RKO (cell line): Measurements from ENCODE around the gene TIPRL.
"Not testable (repeated sequence)": the region's sequence is repeated elsewhere in the genome, so short reads cannot be mapped to it uniquely, and the experiment has no call there.

Experiments used
- DNase-seq: peaks from one replicate; pipeline ENCODE4 v3.0.0-alpha.2; 2016; ENCODE audit warnings: low spot score

The TIPRL gene

DNA sequence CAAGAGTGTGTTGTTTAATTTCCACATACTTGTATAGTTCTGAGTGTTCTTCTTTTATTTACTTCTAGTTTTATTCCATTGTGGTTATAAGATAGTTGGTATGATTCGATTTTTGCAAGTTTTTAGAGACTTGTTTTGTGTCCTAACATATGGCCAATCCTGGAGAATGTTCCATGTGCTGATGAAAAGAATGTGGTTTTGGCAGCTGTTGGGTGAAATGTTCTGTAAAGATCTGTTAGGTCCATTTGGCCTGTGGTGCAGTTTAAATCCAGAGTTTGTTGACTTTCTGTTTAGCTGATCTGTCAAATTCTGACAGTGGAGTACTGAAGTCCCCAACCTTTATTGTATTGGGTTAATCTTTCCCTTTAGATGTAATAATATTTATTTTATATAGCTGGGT is 19.5 kb upstream of the TIPRL start:
- DNase-seq: no peak

DNA sequence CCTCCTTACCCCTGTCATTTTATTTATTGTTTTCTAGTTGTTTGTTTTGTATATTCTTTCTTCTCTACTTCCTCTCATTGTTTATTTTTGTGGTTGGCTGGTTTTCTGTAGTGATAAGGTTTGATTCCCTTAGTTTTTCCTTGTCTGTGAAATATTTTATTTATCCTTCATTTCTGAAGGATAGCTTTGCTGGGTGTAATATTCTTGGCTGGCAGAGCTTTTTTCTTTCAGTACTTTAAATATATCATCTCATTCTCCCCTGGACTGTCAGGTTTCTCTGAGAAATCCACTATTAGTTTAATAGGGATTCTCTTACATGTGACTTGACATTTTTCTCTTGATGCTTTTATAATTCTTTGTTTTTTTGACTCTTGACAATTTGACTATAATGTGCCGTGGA is 18.8 kb upstream of the TIPRL start:
- DNase-seq: no peak

DNA sequence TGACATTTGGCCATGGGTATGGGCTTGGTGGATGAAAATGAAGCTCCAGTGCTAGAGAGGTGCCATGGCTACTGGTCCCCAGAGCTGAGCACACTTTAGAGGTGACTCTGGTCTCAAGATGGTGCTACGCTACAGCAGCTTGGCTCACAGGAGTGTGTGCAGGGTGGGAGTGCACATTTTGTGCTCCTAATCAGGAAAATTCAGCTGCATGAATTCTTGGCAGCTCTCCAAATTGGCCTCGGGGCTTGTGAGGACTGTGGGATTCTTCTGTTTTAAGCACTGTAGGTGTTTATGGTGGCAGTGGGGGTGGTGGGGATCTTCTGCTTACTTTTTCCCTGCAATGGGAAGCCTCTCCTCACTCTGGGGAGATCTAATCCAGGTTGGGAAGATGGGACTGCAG is 17.3 kb upstream of the TIPRL start:
- no peak for DNase-seq

DNA sequence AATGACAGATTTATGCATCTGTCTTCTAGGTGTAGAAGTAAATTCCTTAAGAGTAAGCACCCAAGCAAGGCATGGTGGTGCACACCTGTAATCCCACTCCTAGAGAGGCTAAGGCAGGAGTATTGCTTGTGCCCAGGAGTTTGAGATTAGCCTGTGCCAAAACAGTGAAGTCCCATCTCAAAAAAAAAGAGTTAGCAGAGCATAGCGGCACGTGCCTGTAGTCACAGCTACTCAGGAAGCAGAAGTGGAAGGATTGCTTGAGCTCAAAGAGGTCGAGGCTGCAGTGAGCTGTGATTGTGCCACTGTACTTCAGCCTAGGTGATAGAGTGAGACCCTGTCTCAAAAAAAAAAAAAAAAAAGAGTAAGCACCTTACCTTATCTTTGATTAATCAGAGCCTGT is 15.1 kb upstream of the TIPRL start:
- no peak for DNase-seq

DNA sequence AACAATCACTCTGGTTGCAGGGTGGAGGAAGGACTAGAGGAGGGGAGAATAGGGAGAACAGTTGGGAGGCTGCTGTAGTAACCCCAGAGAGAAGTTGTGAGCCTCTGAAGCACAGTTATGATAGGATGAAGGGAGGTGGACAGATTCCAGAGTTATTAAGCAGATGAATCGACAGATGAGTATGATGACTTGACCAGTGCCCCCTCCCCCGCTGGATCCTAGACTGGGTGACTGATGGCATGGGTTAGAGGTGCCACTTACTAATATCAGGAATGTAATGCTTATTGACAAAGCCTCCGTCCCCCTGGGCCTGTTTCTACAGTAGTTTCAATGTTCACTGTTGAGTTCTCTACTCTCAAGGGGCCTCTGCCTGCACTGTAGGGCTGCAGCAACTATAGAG is 14.0 kb upstream of the TIPRL start:
- no peak for DNase-seq

DNA sequence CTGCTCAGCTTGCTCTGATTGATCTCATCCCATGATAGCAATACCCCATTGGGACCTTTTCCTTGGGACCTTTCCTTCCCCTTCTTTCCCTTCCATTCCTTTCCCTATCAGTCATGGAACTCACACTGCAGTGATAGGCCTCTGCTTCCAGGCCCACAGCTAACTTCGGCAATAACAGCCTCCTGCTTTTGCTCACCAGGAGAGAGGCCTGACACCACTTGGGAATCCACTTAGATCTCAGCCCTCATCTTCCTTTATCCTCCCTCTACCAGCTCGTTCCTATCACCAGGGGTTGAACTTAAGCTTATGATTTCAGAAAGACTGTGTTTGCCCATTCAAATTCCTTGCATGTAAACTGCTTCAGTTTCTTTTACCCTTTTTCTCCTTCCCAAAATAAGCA is 11.0 kb upstream of the TIPRL start:
- DNase-seq: no peak

DNA sequence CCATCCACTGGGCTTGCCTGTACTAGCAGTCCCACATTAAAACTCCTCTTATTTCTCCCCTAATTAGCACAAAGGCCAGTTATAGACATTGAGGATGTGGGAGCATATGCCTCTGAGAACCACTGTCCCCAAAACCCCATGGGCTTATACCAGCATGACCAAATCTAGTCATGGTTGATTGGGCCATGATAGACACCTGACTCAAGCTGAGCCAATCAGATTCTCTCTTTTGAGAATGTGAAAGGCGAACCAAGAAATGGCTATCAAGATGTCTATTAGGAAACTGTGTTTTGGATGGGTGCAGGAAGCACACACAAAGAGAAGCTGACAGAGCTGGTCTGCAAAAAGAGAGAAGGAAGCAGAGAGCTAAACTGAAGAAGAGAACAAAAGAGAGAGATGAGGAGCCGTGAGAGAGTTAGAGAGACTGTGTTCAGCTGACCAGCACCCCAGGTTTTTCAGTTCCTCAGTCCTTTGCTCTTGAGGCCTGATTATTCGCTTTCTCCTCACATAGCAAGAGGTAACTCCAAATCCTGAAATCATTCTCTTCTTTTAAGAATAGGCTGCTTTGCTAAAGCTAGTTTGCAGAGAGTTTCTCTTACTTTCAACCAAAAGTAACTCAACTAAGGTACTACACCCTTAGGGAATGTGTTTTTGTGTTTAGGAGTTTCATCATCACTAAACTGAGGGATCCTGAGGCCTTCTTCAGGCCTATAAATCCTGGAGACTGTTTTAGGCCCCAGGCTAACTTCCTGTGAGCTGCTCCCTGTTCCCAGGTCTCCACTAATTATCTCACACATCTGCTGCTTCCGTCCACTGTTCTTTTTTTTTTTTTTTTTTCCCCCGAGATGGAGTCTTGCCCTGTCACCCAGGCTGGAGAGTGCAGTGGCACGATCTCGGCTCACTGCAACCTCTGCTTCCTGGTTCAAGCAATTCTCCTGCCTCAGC is 7.9 kb upstream of the TIPRL start:
- no peak for DNase-seq

DNA sequence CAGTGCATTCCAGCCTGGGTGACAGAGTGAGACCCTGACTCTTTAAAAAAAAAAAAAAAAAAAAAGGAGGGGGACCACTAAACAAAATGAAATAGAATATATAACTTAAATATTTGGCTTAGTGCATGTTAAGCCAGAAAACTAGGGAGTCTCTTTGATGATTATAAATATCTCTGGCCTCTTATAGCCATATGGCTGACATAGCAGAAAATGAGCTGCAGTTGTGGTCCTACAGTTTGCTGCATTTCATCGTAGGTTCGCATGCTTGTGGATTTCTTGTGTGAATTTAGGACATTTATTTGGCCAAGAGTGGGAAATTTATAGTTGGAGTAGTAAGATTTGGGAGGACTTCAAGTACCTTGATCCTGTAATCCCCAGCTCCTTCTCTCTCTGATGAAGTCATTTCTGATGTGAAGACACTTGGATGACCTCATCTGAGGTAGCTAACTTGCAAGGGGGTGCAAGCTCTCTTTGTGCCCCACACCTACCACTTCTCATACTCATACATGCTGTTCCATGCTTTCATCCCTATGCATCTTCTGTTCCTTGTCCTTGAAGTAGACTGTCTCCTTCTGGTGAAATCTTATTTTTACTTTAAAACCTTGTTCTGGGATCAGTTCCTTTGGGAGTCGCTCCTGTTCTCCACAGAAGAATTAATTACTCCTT is 6.4 kb upstream of the TIPRL start:
- DNase-seq: peak; percentile 12

DNA sequence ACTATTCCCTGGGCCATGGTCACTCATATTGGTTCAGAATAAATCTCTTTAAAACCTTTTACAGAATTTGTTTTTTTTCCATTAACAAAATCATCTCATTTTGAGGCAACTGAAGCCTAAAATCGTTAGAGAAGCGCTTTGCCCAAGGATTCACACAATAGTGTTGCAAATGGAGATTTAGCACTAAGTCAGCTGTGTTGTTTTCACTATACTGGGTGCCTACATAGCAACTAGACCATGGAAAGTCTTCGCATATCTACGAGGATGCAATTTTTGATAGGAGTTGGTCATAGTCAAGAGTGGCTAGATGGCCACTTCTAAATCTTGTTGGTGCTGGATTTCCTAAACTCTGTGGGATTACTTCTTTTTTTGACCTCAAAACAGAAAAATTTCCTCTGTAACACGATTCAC is 530 bp upstream of the TIPRL start:
- no peak for DNase-seq

DNA sequence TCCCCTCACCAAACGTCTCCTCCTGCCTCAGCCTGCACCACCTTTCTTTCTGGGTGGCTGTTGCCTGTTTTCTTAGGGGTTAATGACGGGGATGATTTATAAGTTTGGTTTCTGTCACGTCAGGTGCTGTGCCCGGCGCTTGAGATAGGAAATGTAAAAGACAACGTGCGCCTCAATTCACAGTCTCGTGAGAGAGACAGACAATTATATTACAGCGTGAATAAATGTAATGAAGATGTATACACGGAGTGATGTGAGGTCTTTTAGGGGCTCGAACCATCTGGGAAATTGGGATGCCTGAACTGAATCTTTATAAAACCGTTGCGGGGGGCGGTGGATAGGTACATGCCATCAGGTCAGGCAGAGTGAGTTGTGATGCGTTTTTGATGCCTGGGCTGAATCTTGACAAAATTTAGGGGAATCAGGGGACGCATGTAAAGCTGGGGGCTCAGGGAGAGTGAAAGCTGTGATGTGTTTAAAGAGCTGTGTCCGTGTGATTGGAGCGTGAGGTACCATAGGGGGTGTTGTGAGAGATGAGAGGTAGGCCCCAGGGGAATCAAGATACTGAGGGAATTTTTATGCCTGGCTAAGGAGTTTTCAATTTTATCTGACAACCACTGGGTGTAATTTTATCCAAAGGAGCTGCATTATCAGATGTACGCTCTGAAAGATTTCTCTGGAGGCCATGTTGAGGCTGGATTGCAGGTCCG is 831 bp downstream of the TIPRL start:
- peak; percentile 38 for DNase-seq

DNA sequence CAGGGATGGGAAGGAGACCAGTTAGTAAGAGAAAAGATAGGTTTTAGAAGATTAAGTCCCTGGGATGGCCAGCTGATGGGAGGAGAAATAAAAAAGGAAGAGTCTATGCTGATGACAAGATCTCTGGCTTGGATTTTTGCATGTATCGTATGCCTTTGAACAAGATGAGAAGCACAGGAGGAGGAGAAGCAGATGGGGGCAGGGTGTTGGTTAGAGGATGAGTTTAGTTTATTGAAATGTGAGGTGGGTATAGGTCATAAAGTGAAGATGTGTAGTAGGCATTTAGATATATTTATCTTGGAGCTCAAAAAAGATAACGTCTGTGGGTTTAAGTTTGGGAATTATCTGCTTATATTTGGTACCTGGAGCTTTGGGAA is 1.4 kb downstream of the TIPRL start:
- peak; percentile 22 for DNase-seq

DNA sequence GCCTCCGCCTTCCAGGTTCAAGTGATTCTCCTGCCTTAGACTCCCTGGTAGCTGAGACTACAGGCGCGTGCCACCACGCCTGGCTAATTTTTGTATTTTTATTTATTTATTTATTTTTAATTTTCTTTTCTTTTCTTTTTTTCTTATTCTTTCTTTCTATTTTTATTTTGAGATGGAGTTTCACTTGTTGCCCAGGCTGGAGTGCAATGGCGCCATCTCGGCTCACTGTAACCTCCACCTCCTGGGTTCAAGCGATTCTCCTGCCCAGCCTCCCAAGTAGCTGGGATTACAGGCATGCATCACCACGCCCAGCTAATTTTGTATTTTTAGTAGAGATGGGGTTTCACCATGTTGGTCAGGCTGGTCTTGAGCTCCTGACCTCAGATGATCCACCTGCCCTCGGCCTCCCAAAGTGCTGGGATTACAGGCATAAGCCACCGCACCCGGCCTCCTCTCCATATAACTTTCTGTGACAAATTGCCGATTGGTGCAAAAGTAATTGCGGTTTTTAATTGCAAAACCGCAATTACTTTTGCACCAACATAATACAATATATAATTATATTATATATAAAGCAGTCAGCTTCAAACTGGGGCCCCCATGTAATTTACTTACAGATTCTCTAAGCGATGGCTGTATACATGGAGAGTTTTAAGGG is 2.4 kb downstream of the TIPRL start:
- not testable (repeated sequence) for DNase-seq

DNA sequence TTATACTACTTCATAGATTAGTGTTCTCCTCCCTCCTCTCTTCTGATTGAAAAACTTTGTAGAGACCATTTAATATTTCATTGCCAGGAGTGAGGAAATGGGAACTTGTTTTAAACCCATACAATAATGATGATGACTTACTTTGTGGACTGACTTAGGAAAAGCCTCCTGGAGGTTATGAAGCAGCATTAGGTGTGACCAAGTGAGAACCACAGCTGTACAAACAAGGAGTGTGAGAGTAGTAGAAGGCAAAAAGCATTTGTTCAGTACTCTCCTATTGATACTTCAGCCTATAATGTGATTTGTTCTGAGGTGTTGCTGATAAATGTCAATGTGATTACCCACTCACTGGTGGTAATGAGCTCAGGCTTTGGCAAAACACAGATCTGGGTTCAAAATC is 8.4 kb downstream of the TIPRL start:
- no peak for DNase-seq

DNA sequence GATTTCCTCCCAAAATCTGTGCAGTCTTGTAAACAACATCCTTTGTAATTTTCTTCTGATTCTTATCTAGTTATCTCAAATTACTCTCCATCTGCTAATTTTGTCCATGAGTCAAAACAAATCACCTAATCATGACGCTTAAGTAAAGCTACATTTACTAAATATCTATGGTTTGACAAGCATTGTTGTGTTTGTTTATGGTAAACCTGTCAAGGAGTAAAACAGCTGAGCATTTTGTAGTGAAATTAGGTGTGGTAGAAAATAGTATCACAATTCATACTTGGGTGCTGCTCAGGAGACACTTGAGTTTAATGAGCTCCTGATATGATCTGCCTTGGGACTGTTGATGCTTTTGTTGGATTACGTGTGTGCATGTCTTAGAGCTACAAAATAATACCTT is 11.6 kb downstream of the TIPRL start:
- DNase-seq: no peak

DNA sequence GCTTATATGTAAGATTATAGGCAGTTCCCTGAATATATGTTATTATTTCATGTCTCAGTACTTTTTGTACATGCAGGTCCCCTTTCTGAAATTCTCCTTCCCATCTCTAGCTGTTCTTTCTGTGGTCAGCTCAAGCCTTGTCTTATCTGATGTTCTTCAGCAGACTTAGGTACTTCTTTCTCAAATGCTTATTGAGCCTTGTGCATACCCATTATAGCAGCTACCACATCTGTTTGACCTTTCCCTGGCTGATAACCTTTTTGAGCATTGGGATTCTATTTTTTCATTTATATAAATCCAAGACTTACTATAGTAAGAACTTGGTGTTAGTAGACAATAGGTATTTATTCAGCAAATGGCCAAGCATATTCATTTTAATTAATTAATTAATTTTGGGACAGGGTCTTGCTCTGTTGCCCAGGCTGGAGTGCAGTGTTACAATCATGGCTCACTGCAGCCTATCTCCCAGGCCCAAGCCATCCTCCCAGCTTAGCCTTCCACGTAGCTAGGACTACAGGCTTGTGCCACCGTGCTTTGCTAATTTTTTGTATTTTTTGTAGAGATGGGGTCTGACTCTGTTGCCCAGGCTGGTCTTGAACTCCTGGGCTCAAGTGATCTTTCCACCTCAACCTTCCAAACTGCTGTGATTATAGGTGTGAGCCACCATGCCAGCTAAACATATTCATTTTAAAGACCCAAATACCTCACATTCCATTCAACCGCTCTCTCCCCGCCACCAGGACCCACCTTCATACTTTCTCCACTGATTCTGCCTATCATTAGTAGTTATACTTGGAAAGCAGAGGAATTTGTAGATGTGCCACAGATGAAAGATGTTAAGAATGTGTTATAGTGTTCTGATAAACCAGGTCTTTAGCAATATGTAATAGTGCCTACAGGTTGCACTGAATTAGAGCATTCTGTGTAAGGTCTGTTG is 16.7 kb downstream of the TIPRL start:
- no peak for DNase-seq

DNA sequence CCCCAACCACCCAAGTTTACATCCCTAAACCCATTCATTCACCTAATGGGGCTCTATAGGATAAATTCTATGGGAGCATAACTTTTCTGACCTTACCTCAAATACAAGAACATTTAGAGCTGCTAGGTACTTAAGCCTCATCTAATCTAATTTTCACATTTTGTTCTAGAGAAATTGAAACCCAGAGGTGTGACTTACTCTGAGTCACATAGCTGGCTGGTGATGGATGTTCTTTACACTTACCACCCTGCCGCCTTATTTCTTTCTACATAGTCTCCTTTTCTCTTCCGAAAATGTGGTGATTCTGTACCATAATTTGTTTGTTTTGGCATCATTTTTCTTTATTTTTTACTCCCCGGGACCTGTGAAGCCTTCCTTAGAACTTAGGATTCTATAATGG is 20.3 kb downstream of the TIPRL start:
- DNase-seq: no peak

DNA sequence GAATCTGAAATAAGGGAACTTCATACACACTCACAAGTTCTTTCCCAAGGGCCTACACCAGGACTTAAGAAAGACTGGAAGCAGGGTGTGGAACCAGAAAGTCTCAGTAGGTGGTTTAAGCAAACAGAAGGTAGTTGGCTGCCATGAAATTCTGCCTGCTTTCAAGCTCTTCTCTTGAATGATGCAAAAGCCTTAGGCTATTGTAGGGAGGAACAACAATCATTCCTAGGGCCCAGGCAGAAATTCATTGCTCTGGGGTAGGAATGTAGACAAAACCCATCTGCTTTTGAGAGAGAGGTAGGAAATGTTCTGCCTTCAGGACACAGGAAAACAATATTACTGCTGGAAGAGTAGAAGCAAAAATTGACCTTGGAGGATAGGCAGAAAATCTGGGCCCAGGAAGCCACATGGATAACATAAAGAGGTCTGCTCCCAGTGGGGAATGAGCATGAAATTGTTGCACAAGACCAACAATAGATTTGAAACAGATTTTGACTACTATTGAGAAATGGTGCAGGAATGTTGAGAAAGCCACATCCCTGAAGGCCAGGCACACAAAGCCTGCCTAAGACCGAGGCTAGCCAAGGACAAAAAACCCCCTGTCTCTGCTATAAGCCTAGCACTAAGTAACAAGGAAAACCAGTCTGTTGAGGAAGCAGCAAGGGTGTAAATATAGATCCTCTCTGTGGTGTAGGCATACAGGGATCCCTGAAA is 24.3 kb downstream of the TIPRL start:
- DNase-seq: no peak

DNA sequence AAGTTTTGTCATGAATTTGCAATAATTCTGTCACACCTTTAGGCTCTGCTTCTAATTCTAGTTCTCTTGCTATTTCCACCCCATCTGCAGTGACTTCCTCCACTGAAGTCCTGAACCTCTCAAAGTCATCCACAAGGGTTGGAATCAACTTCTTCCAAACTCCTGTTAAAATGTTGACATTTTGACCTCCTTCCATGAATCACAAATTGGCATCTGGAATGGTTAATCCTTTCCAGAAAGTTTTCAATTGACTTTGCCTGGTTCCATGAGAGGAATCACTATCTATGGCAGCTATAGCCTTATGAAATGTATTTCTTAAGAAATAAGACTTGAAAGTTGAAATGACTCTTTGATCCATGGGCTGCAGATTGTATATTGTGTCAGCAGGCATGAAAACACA is 27.3 kb downstream of the TIPRL start:
- DNase-seq: no peak

DNA sequence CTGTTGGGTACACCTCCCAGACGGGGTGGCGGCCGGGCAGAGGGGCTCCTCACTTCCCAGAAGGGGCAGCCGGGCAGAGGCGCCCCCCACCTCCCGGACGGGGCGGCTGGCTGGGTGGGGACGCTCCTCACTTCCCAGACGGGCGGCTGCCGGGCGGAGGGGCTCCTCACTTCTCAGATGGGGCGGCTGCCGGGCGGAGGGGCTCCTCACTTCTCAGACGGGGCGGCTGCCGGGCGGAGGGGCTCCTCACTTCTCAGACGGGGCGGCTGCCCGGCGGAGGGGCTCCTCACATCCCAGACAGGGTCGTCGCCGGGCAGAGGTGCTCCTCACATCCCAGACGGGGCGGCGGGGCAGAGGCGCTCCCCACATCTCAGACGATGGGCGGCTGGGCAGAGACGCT is 28.9 kb downstream of the TIPRL start:
- DNase-seq: not testable (repeated sequence)

DNA sequence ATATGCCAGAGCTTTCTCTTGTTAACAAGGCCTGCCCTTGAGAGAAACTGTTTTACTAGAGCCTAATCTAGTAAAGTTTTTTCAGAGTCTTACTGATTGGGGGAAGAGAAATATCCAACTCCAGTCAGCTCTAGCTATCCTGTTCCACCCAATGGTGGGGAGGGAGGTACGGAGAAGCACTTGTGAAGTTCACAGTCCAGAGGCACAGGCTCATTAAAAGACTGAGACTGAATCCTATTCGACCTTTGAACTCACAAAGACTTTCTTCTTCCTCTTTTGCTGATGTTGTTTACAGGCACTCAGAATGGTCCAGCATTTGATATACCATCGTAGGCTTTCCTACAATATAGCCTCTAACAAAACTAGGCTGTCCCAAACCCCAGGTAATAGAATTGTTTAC is 31.6 kb downstream of the TIPRL start:
- no peak for DNase-seq

DNA sequence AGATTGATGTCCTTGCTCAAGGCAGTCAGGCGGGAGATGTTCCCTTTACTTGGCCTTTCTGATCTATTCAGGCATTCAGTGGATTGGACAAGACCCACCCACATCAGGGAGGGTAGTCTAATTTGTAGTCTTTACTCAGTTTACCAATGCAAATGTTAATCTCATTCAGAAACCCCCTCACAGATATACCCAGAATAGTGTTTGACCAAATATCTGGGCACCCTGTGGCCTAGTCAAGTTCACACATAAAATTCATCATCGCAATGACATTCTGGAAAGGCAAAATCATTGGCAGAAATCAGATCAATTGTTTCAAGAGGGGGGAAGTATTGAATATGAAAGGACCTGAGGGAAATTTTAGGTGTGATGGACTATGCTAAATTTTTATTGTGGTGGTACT is 34.6 kb downstream of the TIPRL start:
- no peak for DNase-seq
